GM21526 (cell line): ENCODE measurements around the gene ODF2L.
"Not testable (repeated sequence)": the region's sequence is repeated elsewhere in the genome, so short reads cannot be mapped to it uniquely, and the experiment has no call there.

ENCODE experiments used
- ATAC-seq: cut with Tn5 transposase; IDR thresholded peaks from one replicate; pipeline ENCODE4 v1.9.1; 2021; ENCODE audit warnings: moderate library complexity; ENCODE audit not compliant: unreplicated experiment, low FRiP score

ODF2L gene

GRCh38 chr1:86387916-86388627, 8.1 kb downstream of the ODF2L start:
- no peak for ATAC-seq

GRCh38 chr1:86382878-86383277, 13.2 kb downstream of the ODF2L start:
- no peak for ATAC-seq

- ATAC-seq = no peak
Measured at GRCh38 chr1:86381223-86381622, 14.9 kb downstream of the ODF2L start.

- ATAC-seq = peak; percentile 66
Measured at GRCh38 chr1:86380257-86380861, 15.8 kb downstream of the ODF2L start.

- ATAC-seq = no peak
Measured at GRCh38 chr1:86378813-86379212, 17.3 kb downstream of the ODF2L start.

- no peak for ATAC-seq
Measured at GRCh38 chr1:86377341-86377740, 18.8 kb downstream of the ODF2L start.

- ATAC-seq = no peak
Measured at GRCh38 chr1:86375688-86376087, 20.4 kb downstream of the ODF2L start.

GRCh38 chr1:86370601-86371022, 25.5 kb downstream of the ODF2L start:
- ATAC-seq = no peak

- ATAC-seq = no peak
Measured at GRCh38 chr1:86365896-86366295, 30.2 kb downstream of the ODF2L start.

- ATAC-seq = no peak
Measured at GRCh38 chr1:86362807-86363206, 33.3 kb downstream of the ODF2L start.

- ATAC-seq = no peak
Measured at GRCh38 chr1:86357796-86358195, 38.3 kb downstream of the ODF2L start.

- ATAC-seq = no peak
Measured at GRCh38 chr1:86356247-86356646, 39.9 kb downstream of the ODF2L start.

GRCh38 chr1:86352086-86352485, 44.0 kb downstream of the ODF2L start:
- no peak for ATAC-seq

GRCh38 chr1:86350230-86350629, 45.9 kb downstream of the ODF2L start:
- not testable (repeated sequence) for ATAC-seq

- ATAC-seq = no peak
Measured at GRCh38 chr1:86346388-86346787, 49.7 kb downstream of the ODF2L start.

- ATAC-seq = no peak
Measured at GRCh38 chr1:86345042-86345441, 51.1 kb downstream of the ODF2L start.

GRCh38 chr1:86339906-86340305, 56.2 kb downstream of the ODF2L start:
- no peak for ATAC-seq

GRCh38 chr1:86339014-86339812, 56.9 kb downstream of the ODF2L start:
- no peak for ATAC-seq

GRCh38 chr1:86335916-86336315, 60.2 kb downstream of the ODF2L start:
- no peak for ATAC-seq

- no peak for ATAC-seq
Measured at GRCh38 chr1:86325264-86325663, 70.9 kb downstream of the ODF2L start.

- no peak for ATAC-seq
Measured at GRCh38 chr1:86324130-86324822, 71.8 kb downstream of the ODF2L start.
